Fibroblast of lung (primary cell): ENCODE data around the gene SPECC1L. TPM values are rescaled to one million over a fixed set of nuclear protein-coding genes. Genes with fewer than 3 reads are reported as not detected.

Experiments
- DNase-seq, 2 donors: peaks; one replicate each; pipeline versions ENCODE4 v3.0.0 to v3.0.0-alpha.2; 2010; ENCODE audit warnings: low read depth in 2 of 2
- H2AFZ ChIP-seq: 2 replicates; pipeline ENCODE4 v1.5.1; 2012; ENCODE audit warnings: low read length, control low read depth, inconsistent platforms
- H3K27ac ChIP-seq: 2 replicates; pipeline ENCODE4 v1.5.1; 2011; ENCODE audit warnings: low read length, control low read depth; ENCODE audit not compliant: insufficient read depth
- H3K27me3 ChIP-seq: 2 replicates; pipeline ENCODE4 v1.5.1; 2011; ENCODE audit warnings: mild to moderate bottlenecking, low read length; ENCODE audit not compliant: control insufficient read depth, insufficient read depth
- H3K36me3 ChIP-seq: 2 replicates; pipeline ENCODE4 v1.5.1; 2011; ENCODE audit warnings: low read length; ENCODE audit not compliant: control insufficient read depth, insufficient read depth
- H3K4me1 ChIP-seq: 2 replicates; pipeline ENCODE4 v1.5.1; 2011; ENCODE audit warnings: low read length; ENCODE audit not compliant: control insufficient read depth, insufficient read depth; ENCODE audit errors: extremely low read depth
- H3K4me2 ChIP-seq: 2 replicates; pipeline ENCODE4 v1.5.1; 2011; ENCODE audit warnings: low read length, control low read depth; ENCODE audit not compliant: insufficient read depth; ENCODE audit errors: extremely low read depth
- H3K4me3 ChIP-seq, 4 experiments: fragments of 200-600 bp in 1 of 4; sonication (generic) in 1 of 4; replicated peaks in 1 of 4; 2 replicates each; pipeline ENCODE4 v1.5.1; 2011 to 2016; ENCODE audit warnings: low read length in 4 of 4, low read depth in 3 of 4, mild to moderate bottlenecking in 3 of 4, control low read depth in 2 of 4, inconsistent platforms in 1 of 4, mixed read lengths in 1 of 4; ENCODE audit not compliant: insufficient read depth in 1 of 4; ENCODE audit errors: control extremely low read depth in 1 of 4
- H3K79me2 ChIP-seq: 2 replicates; pipeline ENCODE4 v1.5.1; 2012; ENCODE audit warnings: mild to moderate bottlenecking, low read length, inconsistent platforms; ENCODE audit not compliant: control insufficient read depth, insufficient read depth
- H3K9ac ChIP-seq: 2 replicates; pipeline ENCODE4 v1.5.1; 2011; ENCODE audit warnings: mild to moderate bottlenecking, low read length, control low read depth; ENCODE audit not compliant: insufficient read depth
- H3K9me3 ChIP-seq: 2 replicates; pipeline ENCODE4 v1.5.1; 2012; ENCODE audit warnings: low read depth, low read length; ENCODE audit not compliant: control insufficient read depth, insufficient read depth
- H4K20me1 ChIP-seq: 2 replicates; pipeline ENCODE4 v1.5.1; 2011; ENCODE audit warnings: low read length; ENCODE audit not compliant: control insufficient read depth, insufficient read depth; ENCODE audit errors: extremely low read depth
- EZH2 ChIP-seq: IDR thresholded peaks from 2 replicates; pipeline ENCODE4 v1.5.1; 2012; ENCODE audit warnings: low read length, control low read depth, mild to moderate bottlenecking; ENCODE audit errors: missing control alignments
- polyA plus RNA-seq, 2 donors: library from polyadenylated mRNA; depleted of rRNA in 1 of 2; stranded (reverse) in 1 of 2; unstranded in 1 of 2; fragments of >200 nt; gene quantifications; 2 replicates each; pipeline ENCODE4 v1.2.1, GENCODE V29; 2011 to 2012; ENCODE audit warnings: missing spikeins in 1 of 2
- total RNA-seq: library from RNA; depleted of rRNA; stranded (reverse); fragments of >200 nt; gene quantifications from 2 replicates; pipeline ENCODE4 v1.2.1, GENCODE V29; 2014
- TF ChIP-seq, protein P1 (sequence below), 2 donors: IDR thresholded peaks in 1 of 2; conservative IDR thresholded peaks in 1 of 2; 1 replicate in 1 of 2; 2 replicates in 1 of 2; pipeline ENCODE4 v1.5.1; 2011 to 2012; ENCODE audit warnings: low read length in 2 of 2, control low read depth in 1 of 2, inconsistent platforms in 1 of 2, low read depth in 1 of 2, mild to moderate bottlenecking in 1 of 2

The SPECC1L gene
- total and polyA plus RNA-seq, 2 donors (not counting 1 experiment from before 2014, with no cell fraction given): 40.3 to 46.2 TPM

GRCh38 chr22:24323233-24323632 lies 52.6 kb downstream of the SPECC1L start:
- Histone ChIP-seq H3K4me2 (no peak overlapping the region), H3K4me1 (no peaks in the 10 kb centered on the region), H3K27me3 (no peaks in the 10 kb centered on the region), H3K9me3 (no peaks in the 10 kb centered on the region), H2AFZ (no peak overlapping the region), H3K79me2 (peaks cover 4% of the 10 kb centered on the region), H4K20me1 (no peaks in the 10 kb centered on the region), H3K36me3 (peaks cover 3% of the 10 kb centered on the region), H3K9ac (no peak overlapping the region), H3K4me3 (no peak overlapping the region), H3K27ac (no peak overlapping the region)
- no peak for DNase-seq
- TF ChIP-seq, protein P1, sequence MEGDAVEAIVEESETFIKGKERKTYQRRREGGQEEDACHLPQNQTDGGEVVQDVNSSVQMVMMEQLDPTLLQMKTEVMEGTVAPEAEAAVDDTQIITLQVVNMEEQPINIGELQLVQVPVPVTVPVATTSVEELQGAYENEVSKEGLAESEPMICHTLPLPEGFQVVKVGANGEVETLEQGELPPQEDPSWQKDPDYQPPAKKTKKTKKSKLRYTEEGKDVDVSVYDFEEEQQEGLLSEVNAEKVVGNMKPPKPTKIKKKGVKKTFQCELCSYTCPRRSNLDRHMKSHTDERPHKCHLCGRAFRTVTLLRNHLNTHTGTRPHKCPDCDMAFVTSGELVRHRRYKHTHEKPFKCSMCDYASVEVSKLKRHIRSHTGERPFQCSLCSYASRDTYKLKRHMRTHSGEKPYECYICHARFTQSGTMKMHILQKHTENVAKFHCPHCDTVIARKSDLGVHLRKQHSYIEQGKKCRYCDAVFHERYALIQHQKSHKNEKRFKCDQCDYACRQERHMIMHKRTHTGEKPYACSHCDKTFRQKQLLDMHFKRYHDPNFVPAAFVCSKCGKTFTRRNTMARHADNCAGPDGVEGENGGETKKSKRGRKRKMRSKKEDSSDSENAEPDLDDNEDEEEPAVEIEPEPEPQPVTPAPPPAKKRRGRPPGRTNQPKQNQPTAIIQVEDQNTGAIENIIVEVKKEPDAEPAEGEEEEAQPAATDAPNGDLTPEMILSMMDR (conservative IDR thresholded peaks at IDR 0.05 in 1 of 2, IDR thresholded peaks at IDR 0.05 in 1 of 2; ENCODE audit: low read depth in 1 of 2, low read length in 2 of 2): no peak

GRCh38 chr22:24323695-24324094 lies 53.1 kb downstream of the SPECC1L start:
- Histone ChIP-seq H3K4me1 (no peaks in the 10 kb centered on the region), H3K4me2 (no peak overlapping the region), H3K79me2 (peaks cover 4% of the 10 kb centered on the region), H3K9me3 (no peaks in the 10 kb centered on the region), H4K20me1 (no peaks in the 10 kb centered on the region), H3K27me3 (no peaks in the 10 kb centered on the region), H3K36me3 (peaks cover 3% of the 10 kb centered on the region), H3K27ac (no peak overlapping the region), H2AFZ (no peak overlapping the region), H3K9ac (no peak overlapping the region), H3K4me3 (no peak overlapping the region)
- no peak for TF ChIP-seq EZH2
- TF ChIP-seq, protein P1 (conservative IDR thresholded peaks at IDR 0.05 in 1 of 2, IDR thresholded peaks at IDR 0.05 in 1 of 2; ENCODE audit: low read depth in 1 of 2, low read length in 2 of 2): no peak
- DNase-seq: no peak

DNA sequence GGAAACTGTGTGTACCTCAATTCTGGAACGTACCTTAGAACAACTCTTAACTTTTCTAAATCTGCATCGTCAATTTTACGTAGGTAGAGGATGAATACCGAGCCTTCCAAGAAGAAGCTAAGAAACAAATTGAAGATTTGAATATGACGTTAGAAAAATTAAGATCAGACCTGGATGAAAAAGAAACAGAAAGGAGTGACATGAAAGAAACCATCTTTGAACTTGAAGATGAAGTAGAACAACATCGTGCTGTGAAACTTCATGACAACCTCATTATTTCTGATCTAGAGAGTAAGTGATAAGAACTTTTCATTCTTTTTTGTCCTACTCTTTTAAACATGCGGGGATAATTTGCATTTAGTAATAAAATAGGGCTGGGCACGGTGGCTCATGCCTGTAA lies 53.5 kb downstream of the SPECC1L start:
- no peaks in the 10 kb centered on the region for H3K4me1 ChIP-seq
- H3K4me3 ChIP-seq: no peak overlapping the region
- H2AFZ ChIP-seq: no peak overlapping the region
- H4K20me1 ChIP-seq: no peaks in the 10 kb centered on the region
- no peak overlapping the region for H3K9ac ChIP-seq
- DNase-seq: no peak
- H3K4me2 ChIP-seq: no peak overlapping the region
- peaks cover 3% of the 10 kb centered on the region for H3K36me3 ChIP-seq
- H3K9me3 ChIP-seq: no peaks in the 10 kb centered on the region
- TF ChIP-seq, protein P1 (conservative IDR thresholded peaks at IDR 0.05 in 1 of 2, IDR thresholded peaks at IDR 0.05 in 1 of 2; ENCODE audit: low read depth in 1 of 2, low read length in 2 of 2): no peak
- TF ChIP-seq EZH2: no peak
- H3K27ac ChIP-seq: no peak overlapping the region
- no peaks in the 10 kb centered on the region for H3K27me3 ChIP-seq
- H3K79me2 ChIP-seq: peaks cover 4% of the 10 kb centered on the region
